ENCODE data around the gene BCAN.
"Not testable (repeated sequence)": the region's sequence is repeated elsewhere in the genome, so short reads cannot be mapped to it uniquely, and the experiment has no call there.

BCAN gene

GRCh38 chr1:156618853-156619581 lies 22.9 kb upstream of the BCAN start, which contains the start of gene HAPLN2:
Gene HAPLN2 (plus strand): TSS chr1:156619415. CDS start chr1:156623491, 4,076 bp downstream.
- DNase-seq: no peak

DNA sequence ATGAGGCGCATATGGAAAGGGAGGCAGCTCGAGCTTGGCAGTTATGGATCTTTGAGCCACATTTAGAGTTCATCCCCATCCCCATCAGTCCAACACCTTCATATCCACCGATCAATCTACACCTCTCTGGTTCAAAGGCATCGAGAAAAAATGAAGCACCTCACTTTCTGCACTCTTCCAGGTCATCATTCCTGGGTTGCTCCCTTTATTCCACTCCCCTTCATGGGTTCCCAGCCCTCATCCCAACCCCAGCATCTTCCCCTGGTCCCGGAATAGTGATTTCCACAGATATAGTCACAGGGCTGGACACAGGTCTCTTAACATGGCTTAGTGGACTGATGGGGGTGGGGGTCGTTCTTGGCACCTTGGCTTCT lies 22.3 kb upstream of the BCAN start:
- DNase-seq: no peak

GRCh38 chr1:156622581-156623297 lies 19.2 kb upstream of the BCAN start:
- DNase-seq: no peak

DNA sequence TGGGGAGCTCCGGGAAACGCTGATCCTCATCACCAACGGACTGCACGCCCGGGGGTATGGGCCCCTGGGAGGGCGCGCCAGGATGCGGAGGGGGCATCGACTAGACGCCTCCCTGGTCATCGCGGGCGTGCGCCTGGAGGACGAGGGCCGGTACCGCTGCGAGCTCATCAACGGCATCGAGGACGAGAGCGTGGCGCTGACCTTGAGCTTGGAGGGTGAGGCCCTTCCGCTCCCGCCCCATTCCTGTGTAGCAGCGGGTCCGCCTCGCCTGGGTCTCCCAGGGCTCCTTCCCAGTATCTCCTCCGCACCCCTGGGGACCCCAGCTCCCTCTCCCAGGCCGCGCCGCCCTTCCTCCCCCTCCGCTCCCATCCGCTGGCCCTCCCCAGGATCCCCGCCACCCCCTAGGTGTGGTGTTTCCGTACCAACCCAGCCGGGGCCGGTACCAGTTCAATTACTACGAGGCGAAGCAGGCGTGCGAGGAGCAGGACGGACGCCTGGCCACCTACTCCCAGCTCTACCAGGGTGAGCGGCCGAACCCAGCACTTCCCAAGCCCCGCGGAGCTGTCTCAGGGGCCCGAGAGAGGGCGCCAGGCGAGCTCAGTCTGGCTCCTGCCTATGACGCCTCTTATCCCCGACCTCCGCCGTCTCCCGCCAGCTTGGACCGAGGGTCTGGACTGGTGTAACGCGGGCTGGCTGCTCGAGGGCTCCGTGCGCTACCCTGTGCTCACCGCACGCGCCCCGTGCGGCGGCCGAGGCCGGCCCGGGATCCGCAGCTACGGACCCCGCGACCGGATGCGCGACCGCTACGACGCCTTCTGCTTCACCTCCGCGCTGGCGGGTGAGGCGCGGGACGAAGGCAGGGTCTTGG lies 17.7 kb upstream of the BCAN start:
- DNase-seq: peak; percentile 44

DNA sequence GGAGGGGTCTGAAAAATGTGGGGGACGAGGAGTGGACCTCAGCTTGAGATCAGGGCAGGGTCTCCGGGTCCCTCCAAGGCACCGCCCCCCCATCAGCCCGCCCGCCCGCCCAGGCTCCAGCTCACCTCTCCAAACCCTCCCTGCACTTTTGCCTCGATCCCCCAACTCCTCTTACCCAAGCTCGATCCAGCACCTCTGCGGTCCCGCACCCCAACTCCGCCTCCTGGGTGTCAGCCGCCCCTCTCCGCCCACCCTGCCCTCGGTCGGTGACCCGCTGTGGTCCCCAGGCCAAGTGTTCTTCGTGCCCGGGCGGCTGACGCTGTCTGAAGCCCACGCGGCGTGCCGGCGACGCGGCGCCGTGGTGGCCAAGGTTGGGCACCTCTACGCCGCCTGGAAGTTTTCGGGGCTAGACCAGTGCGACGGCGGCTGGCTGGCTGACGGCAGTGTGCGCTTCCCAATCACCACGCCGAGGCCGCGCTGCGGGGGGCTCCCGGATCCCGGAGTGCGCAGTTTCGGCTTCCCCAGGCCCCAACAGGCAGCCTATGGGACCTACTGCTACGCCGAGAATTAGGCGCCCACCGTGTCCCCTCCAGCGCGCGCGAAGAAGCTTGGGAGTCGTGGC lies 17.0 kb upstream of the BCAN start:
- DNase-seq: no peak

DNA sequence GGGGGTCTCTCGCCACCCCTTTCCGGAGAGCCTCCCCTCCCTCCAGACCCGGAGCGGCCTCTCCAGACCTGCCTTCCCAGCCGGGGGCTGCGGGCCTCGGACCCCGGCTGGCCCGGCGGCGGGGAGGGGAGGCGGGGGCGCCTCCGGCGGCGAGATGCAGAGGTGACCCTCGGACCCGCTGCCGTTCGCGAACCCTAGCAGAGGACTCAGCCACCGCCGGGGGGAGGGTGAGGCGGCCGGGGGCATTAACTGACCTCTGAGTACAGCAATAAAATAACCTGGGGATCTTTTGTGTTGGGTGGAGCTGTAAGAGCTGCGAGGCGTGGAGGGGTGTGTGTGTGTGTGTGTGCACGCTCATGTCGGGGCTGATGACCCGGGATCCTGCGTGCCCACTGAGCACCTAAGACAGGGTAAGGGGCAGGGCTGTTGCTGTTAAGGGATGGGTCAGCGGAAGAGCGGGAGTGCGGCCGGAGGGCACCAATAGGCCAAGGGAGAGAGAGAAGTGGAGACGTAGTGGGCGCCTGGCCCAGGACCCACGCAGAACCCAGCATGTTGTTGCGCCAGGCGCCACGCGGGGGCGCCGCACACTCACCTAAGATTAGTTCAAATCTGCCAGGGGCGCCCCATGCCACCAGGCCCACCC lies 16.4 kb upstream of the BCAN start:
- peak; percentile 74 for DNase-seq

- no peak for DNase-seq
Measured at GRCh38 chr1:156626079-156626438, 15.9 kb upstream of the BCAN start.

- DNase-seq: no peak
Measured at GRCh38 chr1:156627313-156627880, 14.5 kb upstream of the BCAN start.

- no peak for DNase-seq
Measured at GRCh38 chr1:156629823-156630449, 12.0 kb upstream of the BCAN start.

DNA sequence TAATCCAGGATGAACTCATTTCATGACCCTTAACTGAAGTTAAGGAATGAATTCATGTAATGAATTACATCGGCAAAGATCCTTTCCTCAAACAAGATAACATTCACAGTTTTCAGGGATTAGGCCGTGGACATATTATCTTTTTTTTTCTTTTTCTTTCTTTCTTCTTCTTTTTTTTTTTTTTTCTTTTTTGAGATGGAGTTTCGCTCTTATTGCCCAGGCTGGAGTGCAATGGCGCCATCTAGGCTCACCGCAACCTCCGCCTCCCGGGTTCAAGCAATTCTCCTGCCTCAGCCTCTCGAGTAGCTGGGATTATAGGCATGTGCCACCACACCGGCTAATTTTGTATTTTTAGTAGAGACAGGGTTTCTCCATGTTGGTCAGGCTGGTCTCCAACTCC lies 10.8 kb upstream of the BCAN start:
- not testable (repeated sequence) for DNase-seq

GRCh38 chr1:156632355-156632754 lies 9.6 kb upstream of the BCAN start:
- DNase-seq: no peak

GRCh38 chr1:156638189-156638985 lies 3.5 kb upstream of the BCAN start:
- no peak for DNase-seq

GRCh38 chr1:156639601-156640101 lies 2.3 kb upstream of the BCAN start:
- no peak for DNase-seq

DNA sequence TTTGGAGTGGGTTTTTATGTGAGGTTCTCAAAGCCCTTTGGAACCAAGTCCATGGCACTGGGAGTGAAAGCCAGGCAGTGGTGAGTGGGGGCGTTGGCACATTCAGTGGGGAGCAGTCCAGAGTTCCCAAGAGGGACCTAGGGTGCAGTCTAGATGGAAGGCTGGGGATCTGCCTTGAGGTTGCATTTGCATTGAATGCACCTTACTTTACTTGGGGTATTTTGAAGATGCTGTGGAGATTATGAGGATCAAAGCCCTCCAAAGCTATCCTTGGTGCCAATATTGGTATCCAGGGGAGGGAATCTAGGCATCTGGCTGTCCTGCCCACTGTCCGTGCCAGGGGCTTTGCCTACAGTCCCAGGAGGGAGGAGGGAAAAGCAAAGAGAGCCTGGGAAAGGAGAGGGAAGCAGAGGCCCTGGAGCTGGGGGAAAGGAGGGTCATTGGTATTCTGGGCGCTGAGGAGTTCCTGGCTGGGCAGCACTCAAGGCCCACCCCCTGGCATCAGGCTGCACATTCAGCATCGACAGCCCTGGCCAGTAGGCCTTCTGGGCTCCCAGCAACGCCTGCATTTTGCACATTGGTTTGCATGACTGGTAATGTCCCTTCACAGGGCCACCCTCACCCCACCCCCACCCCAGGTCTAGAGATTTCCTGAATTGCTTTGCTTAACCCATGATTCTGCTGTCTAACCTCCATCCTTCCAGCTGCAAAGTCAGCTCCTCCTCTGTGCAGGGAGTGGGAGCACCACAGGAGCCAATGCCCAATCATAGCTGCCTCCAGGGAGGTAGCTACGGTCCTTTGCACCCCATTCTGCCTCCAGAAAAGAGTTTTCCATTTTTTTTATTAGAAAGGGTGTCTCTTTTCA lies 843 bp upstream of the BCAN start:
- DNase-seq: no peak

DNA sequence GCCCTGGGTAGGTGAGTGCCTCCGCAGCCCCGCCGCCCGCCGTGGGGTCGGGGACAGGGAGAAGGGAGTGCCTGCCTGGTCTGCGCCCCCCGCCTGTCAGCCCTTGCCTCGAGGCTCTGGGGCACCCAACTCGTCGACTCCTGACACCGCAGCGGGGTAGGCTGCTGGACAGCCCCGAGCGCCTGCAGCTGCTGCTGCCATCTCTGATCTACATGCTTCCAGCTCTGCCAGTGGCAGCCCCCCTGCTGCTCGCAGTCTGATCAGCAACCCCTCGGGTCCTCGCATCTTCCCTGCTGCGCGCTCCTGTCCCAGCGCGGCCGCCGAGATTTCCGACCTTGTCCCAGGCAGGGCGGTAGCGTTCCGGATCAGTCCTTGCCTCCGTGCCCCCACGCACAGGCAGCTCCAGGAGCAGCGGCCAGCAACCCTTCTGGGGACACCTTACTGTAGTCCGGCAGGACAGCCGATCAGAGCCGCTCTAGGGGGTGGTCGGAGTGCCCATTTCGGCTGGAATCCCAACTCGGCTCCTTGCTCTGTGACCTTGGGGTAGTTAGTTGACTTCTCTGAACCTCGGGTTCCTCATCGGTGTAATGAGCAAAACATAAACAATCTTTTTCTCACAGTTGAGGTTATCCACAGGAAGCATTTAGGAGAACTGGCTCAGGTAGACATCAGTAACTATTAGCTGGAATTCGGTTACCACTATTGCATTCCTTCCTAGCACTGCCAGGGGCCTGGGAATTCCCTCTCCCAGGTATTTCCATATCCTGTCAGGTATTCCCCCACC lies 540 bp downstream of the BCAN start:
- DNase-seq: no peak

DNA sequence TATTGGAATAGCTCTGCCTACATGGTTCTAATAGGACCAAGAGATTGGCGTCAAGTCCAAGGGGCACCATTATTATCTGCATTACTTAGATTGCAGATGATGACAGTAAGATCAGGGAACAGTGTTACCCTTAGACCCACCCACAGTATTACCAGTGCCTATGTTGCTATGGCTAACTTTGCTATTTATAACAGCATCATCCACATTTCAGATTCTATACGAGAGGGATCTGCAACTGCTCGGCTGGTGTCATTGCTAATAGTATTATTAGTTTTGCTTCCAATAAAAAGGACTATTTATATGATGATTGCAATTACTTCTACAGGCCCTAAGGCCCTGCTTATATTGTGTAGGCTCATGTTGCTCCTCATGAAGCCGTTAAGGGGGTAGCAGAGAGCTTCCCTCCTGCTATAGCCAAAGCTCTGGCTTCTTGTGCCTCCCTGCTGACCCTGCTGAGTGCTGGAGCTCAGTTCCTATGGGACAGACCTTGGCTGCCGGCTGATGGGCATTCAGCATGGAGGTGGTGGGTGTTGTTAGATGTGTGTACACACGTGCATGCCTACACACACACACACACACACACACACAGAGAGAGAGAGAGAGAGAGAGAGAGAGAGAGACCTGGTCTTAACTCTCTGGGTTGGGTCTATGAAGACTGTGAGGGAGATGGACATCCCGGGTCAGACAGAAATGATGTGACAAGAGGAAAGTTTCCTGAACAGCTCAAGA lies 1.3 kb downstream of the BCAN start:
- no peak for DNase-seq

GRCh38 chr1:156643778-156644092 lies 1.8 kb downstream of the BCAN start:
- no peak for DNase-seq

- DNase-seq: no peak
Measured at GRCh38 chr1:156644146-156644545, 2.2 kb downstream of the BCAN start.

All from activated CD4-positive, CD25-positive, alpha-beta regulatory T cell treated with anti-CD3 and anti-CD28 coated beads, Interleukin-2, amount 50 U/mL, for 72 hours (primary cell).